ENCODE data around the gene IL15.
"Not testable (repeated sequence)": the region's sequence is repeated elsewhere in the genome, so short reads cannot be mapped to it uniquely, and the experiment has no call there.

Gene IL15

GRCh38 chr4:141646969-141647368 lies 10.6 kb downstream of the IL15 start:
- no peak for DNase-seq

- DNase-seq = no peak
Measured at GRCh38 chr4:141647966-141648365, 11.6 kb downstream of the IL15 start.

DNA sequence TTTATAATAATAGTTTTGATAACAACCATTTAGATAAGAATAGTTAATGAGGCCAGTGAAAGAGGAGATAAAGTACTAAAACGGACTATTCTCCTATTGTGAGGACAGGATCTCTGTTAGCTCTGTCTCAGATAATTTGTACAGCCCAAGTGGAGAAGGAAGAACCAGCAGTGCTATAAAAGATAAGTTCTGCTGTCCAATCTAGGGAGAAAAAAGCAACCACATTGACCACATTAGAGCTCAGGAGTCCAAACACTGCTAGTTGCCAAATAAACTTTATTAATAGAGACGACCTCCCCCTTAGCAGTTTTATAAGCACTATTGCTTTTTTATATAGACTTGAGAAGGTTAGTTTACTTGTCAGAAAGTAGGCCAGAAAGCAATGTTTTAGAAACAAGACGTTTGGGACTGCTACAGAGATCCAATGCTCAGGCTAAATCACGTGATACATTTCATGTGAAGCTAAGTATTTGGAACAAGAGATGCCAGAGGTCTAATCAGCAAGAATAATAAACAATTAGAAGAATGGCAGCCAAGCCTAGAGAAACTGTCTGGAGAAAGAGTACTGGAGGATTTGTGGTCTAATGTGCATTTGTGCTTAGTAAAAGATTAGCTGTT lies 15.9 kb downstream of the IL15 start:
- no peak for DNase-seq

GRCh38 chr4:141654098-141654497 lies 17.7 kb downstream of the IL15 start:
- DNase-seq = no peak

DNA sequence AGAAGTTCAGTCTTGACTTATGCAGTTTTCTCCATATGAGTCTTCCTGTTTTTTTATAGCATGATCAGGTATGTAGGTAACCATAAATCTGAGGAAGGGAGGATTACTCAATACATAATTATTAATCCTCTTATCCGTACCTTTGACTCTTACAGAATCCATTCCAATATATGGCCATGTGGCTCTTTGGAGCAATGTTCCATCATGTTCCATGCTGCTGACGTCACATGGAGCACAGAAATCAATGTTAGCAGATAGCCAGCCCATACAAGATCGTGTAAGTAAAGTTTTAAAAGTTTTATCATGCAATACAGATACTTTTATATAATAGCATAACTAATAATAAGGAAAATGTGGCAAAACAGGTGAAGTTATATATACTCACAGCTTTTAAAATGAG lies 19.6 kb downstream of the IL15 start:
- no peak for DNase-seq

GRCh38 chr4:141657550-141658250 lies 21.3 kb downstream of the IL15 start:
- no peak for DNase-seq

DNA sequence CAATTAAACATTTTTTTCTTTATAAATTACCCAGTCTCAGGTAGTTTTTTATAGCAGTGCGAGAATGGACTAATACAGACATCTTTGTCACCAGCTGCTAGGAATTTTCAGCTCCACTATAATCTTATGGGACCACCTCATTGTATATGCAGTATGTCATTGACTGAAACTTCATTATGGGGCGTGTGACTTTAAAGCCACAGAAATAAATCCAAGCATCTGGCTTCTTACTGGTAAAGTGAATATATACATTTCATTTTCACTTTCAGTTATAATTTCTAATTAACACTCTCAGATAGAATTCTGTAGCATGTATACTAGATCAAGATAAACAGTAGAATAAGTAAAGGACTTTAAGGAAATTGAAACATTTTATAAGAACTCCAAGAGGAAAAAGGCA lies 21.9 kb downstream of the IL15 start:
- DNase-seq = no peak

DNA sequence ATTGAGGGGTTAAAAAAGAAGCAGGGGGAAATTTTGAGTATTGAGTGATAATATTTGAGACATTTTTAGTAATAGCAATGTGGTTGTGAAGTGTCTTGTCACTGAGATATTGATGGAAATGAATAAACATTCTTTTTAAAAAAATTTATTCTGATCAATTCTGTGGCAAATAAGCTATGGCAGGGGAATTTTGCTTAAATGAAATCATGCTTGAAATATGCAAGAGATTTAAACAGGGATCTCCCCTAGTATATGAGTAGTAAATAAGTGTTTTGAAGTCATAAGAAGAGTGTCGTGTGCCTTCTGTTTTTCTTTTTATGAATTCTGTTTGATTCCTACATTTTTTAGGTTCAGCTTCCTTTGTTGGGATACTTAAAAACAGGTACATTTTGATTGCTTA lies 23.2 kb downstream of the IL15 start:
- DNase-seq = no peak

DNA sequence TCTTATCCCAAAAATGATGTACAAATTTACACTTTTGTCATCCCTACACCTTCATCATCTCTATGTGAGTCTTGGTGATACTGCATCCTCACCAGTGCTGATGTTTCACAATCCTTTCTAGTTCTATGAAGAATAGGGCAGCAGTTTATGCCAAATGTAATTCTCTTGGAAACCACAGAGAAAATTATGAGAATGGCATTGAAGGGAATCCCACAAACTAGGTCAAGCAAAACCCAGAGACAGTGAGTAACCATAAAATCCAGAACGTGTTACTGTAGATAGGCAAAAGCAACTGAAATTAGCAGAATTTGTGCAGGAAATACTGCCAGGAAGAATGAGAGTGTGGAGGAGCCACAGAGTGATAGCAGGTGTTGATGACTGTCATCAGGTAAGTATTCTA lies 24.5 kb downstream of the IL15 start:
- DNase-seq = no peak

GRCh38 chr4:141668200-141668910 lies 32.0 kb downstream of the IL15 start:
- DNase-seq = no peak

- no peak for DNase-seq
Measured at GRCh38 chr4:141669501-141669900, 33.1 kb downstream of the IL15 start.

DNA sequence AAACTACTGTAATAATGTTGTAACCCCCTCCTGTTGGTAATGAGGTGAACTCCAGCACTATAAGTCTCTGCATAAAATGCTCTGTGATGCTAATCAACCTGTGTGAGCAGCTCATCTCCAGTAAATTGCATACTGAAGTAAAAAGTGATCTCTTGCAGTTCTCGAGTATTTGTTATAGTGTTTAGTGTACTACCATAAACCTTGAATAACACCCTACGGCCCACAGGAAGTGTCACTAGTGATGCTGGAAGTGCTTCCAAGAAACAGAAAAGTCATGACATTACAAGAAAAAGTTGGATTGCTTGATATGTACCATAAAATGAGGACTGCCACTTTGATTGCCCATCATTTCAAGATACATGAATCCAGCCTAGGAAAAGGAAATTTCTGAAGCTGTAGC lies 39.0 kb downstream of the IL15 start:
- DNase-seq = no peak

GRCh38 chr4:141676087-141676670 lies 39.8 kb downstream of the IL15 start:
- no peak for DNase-seq

- DNase-seq = no peak
Measured at GRCh38 chr4:141680060-141680459, 43.7 kb downstream of the IL15 start.

GRCh38 chr4:141684785-141685184 lies 48.4 kb downstream of the IL15 start:
- DNase-seq = no peak

GRCh38 chr4:141686146-141686775 lies 49.9 kb downstream of the IL15 start:
- DNase-seq = no peak

DNA sequence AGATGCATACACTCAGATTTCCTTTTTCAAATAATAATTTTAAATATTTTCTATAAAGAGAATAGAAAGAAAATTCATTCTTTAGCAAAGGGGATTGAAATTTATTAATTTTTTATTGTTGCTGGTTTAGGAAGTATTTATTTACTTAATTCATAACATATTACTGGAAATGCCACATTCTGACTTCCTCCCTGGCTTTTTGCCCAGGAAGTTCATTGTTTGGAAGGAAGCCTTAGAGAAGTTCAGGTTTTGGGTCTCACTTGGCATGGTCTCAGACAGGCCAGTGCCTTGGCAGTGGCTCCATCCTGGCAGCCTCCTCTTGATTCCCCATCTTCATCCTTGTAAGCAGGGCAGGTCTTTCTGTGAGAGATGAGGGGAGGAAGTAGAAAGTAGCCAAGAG lies 50.5 kb downstream of the IL15 start:
- DNase-seq = no peak

DNA sequence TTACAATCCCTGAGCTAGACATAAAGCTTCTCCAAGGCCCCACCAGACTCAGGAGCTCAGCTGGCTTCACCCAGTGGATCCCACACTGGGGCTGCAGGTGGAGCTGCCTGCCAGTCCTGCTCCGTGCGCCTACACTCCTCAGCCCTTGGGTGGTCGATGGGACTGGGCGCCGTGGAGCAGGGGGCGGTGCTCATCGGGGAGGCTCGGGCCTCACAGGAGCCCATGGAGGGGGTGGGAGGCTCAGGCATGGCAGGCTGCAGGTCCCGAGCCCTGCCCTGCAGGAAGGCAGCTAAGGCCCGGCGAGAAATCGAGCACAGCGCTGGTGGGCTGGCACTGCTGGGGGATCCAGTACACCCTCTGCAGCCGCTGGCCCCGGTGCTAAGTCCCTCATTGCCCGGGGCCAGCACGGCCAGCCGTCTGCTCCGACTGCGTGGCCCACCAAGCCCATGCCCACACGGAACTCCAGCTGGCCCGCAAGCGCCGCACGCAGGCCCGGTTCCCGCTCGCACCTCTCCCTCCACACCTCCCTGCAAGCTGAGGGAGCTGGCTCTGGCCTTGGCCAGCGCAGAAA lies 53.4 kb downstream of the IL15 start:
- DNase-seq = not testable (repeated sequence)

DNA sequence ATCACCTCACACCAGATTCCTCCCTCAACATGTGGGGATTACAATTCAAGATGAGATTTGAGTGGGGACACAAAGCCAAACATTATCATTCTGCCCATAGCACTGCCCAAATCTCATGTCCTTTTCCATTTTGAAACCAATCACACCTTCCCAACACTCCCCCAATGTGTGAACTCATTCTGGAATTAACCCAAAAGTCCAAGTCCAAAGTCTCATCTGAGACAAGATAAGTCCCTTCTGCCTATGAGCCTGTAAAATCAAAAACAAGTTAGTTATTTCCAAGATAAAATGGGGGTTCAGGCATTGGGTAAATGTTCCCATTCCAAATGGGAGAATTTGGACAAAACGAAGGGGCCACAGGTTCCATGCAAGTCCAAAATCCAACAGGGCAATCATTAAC lies 54.9 kb downstream of the IL15 start:
- not testable (repeated sequence) for DNase-seq

DNA sequence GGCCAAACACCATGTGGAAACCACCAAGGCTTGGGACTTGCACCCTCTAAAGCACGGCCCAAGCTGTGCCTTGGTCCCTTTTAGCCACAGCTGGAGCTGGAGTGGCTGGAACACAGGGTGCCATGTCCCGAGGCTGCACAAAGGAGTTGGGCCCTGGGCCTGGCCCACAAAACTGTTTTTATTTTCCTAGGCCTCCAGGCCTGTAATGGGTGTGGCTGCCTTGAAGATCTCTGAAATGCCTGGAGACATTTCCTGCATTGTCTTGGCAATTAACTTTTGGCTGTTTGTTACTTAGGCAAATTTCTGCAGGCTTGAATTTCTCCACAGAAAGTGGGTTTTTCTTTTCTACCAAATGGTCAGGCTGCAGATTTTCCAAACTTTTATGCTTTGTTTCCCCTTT lies 55.7 kb downstream of the IL15 start:
- DNase-seq = no peak

DNA sequence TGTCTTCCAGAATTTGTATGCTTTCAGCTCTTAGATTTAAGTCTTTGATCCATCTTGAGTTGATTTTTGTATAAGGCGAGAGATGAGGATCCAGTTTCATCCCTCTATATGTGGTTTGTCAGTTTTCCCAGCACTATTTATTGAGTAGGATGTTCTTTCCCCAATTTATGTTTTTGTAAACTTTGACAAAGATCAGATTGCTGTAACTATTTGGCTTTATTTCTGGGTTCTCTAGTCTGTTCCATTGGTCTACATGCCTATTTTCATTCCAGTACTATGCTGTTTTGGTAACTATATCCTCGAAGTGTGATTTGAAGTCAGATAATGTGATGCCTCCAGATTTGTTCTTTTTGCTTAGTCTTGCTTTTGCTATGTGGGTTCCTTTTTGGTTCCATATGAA lies 60.7 kb downstream of the IL15 start:
- no peak for DNase-seq

- no peak for DNase-seq
Measured at GRCh38 chr4:141702472-141703182, 66.2 kb downstream of the IL15 start.
